ENCODE results near the gene COG8. TPM values are rescaled to one million over a fixed set of nuclear protein-coding genes. Genes with fewer than 3 reads are reported as not detected.
A peak's percentile ranks its signal among the peaks of the same experiment; 100 is the strongest.
"Not testable (repeated sequence)": the region's sequence is repeated elsewhere in the genome, so short reads cannot be mapped to it uniquely, and the experiment has no call there.

Gene COG8
- polyA plus RNA-seq (ENCODE audit: insufficient read depth in 1 of 5, insufficient read length in 5 of 5, low replicate concordance in 1 of 5): 10 to 100 TPM; 22.5 to 33.5 (median 29.0) TPM
- long read RNA-seq, donor 1, full-length matches to known transcripts: 15 of 48 reads
- long read RNA-seq, donor 1, partial matches to known transcripts: 33 of 48 reads
- long read RNA-seq, donor 1, other reads (novel, unspliced or antisense): 0 of 48 reads
- long read RNA-seq, donor 2, full-length matches to known transcripts: 6 of 18 reads
- long read RNA-seq, donor 2, partial matches to known transcripts: 12 of 18 reads
- long read RNA-seq, donor 2, other reads (novel, unspliced or antisense): 0 of 18 reads
- long read RNA-seq, donor 3, full-length matches to known transcripts: 10 of 10 reads
- long read RNA-seq, donor 3, partial matches to known transcripts: 0 of 10 reads
- long read RNA-seq, donor 3, other reads (novel, unspliced or antisense): 0 of 10 reads
- long read RNA-seq, donor 4, full-length matches to known transcripts: 5 of 18 reads
- long read RNA-seq, donor 4, partial matches to known transcripts: 13 of 18 reads
- long read RNA-seq, donor 4, other reads (novel, unspliced or antisense): 0 of 18 reads
- long read RNA-seq, donor 5, full-length matches to known transcripts: 10 of 32 reads
- long read RNA-seq, donor 5, partial matches to known transcripts: 22 of 32 reads
- long read RNA-seq, donor 5, other reads (novel, unspliced or antisense): 0 of 32 reads
- long read RNA-seq, donor 6, full-length matches to known transcripts: 13 of 27 reads
- long read RNA-seq, donor 6, partial matches to known transcripts: 14 of 27 reads
- long read RNA-seq, donor 6, other reads (novel, unspliced or antisense): 0 of 27 reads
- long read RNA-seq, donor 7, partial matches to known transcripts: 52 of 75 reads
- long read RNA-seq, donor 7, other reads (novel, unspliced or antisense): 22 of 75 reads
- long read RNA-seq, donor 8, full-length matches to known transcripts: 3 of 37 reads
- long read RNA-seq, donor 8, partial matches to known transcripts: 22 of 37 reads
- long read RNA-seq, donor 8, other reads (novel, unspliced or antisense): 12 of 37 reads

DNA sequence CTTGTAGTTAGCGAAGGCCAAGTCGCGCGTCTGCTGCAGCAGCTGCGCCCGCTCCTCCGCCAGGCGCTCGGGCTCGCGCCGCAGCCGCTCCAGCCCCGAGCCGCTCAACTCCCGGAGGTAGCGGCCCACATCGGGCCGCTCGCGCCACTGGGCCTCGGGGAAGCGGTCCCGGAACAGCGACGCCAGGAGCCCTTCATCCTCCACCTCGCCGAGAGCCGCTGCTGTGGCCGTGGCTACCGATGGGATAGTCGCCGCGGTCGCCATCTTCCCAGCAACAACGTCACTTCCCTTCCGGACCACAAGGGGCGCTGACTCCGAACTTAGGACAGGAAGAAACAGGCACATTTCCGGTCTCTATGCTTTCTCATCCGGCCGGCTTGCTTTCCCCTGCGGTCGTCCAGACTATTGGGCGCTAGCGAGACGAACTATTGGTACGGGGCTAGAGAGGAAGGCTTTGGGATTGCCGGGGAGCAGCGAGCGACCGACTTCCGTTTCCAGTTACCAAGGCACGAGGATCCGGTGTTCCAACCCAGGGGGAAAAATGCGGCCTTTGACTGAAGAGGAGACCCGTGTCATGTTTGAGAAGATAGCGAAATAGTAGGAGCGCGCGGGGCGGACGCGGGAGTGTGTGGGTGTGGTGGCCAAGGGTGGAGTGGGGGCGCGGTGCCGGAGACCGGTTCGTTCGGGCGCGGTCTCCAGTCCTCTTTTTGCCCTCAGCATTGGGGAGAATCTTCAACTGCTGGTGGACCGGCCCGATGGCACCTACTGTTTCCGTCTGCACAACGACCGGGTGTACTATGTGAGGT is at the start of gene COG8, which contains the start of gene NIP7:
COG8 (minus strand) TSS at position 276 of the 806 bp plus-strand sequence; CDS start at position 264, 12 bp downstream.
NIP7 (plus strand) TSS at position 484 of the 806 bp plus-strand sequence; CDS start at position 542, 58 bp downstream.
- DNase-seq: peak; percentile 93 to 95

- no peak for DNase-seq
Measured at GRCh38 chr16:69386596-69386995, 47.2 kb upstream of the COG8 start.

DNA sequence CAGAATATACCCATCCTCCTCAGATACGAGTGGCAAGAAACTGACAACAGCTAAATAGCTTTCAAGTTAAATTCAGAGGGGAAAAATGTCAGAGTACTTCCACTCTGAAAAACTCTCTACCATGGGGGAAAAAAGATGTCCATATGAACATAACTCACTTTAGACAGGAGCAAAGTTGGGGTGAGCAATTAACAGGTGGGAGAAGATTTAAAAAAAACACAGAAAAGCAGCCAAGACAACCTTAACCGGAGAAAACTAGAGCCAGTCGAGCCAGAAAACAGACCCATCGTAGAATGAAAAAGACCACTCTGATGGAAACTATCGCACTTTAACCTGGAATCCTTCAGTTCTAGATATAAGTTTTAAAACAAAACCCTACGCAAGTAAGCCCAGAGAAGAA is 45.6 kb upstream of the COG8 start:
- no peak for DNase-seq

- DNase-seq: no peak
Measured at GRCh38 chr16:69382421-69382820, 43.1 kb upstream of the COG8 start.

GRCh38 chr16:69381231-69381630 is 41.9 kb upstream of the COG8 start:
- DNase-seq: no peak

GRCh38 chr16:69378760-69379159 is 39.4 kb upstream of the COG8 start:
- no peak for DNase-seq

DNA sequence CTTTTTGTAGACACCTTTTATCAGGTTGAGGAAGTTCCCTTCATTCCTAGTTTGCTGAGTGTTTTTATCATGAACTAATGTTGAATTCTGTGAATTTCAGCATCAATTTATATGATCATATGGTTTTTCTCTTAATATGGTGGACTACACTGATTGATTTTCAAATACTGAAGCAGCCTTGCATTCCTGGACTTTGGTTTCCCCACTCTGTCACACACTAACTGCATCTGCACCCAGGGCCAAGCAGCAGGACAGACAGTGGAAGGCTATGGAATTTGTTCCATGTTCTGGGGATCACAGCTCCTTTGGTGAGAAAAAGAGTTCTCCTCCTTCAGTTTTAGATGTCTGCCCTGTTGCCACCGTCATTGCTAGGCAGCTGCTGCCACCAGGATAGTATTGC is 38.7 kb upstream of the COG8 start:
- DNase-seq: no peak

- DNase-seq: no peak
Measured at GRCh38 chr16:69376393-69377059, 37.2 kb upstream of the COG8 start.

DNA sequence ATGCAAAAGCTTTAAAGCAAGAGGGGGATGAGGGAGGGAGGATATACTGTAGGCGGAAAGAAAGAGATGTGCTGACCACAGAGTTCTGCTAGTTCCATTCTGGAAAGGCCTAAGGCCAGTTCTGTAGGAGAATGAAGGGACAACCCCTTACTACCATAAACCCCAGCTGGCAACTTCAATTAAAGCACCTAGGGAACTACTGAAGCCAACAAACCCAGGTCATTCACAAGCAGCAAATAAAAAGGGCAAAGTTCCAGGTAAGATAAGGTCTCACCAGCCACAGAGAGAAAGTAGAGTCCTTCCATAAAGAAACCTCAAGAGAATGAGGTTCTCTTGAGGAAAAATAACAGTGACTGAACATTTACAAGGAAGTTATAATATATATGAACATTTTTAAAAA is 33.7 kb upstream of the COG8 start:
- no peak for DNase-seq

- DNase-seq: no peak
Measured at GRCh38 chr16:69371564-69371963, 32.2 kb upstream of the COG8 start.

DNA sequence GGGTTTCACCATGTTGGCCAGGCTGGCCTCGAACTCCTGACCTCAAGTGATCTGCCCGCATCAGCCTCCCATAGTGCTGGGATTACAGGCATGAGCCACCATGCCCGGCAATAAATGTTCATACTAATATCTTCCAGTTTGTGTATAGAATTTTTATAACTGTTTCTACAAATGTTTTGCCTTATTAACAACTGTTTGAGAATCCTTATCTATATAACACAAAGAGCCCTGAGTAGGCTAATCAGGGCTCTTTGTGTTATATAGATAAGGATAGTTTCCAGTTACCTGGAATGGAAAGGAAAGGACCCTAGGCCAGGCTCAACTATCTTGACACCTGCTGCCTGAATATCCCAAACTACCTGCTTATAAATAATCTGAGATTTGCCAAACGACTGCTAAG is 29.5 kb upstream of the COG8 start:
- no peak for DNase-seq

- no peak for DNase-seq
Measured at GRCh38 chr16:69367980-69368379, 28.6 kb upstream of the COG8 start.

DNA sequence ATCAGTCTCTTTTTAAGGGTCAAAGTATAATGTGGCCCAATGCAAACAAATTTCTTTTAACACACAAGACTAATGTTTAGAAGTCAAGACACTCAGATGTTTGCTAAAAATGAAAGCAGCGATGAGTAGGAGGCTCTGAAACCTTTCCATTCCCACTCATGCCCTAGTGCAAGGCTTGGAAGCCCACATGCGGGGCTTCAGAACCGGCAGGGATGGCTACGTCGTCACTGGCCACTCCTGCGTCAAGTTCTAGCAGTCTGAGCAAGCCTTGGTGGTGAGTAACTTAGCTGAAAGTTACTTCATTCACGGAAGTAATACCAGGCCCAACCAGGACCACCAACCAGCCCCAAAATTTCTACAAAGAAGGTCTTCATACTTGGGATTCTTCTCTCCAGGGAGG is 27.1 kb upstream of the COG8 start:
- DNase-seq: no peak

DNA sequence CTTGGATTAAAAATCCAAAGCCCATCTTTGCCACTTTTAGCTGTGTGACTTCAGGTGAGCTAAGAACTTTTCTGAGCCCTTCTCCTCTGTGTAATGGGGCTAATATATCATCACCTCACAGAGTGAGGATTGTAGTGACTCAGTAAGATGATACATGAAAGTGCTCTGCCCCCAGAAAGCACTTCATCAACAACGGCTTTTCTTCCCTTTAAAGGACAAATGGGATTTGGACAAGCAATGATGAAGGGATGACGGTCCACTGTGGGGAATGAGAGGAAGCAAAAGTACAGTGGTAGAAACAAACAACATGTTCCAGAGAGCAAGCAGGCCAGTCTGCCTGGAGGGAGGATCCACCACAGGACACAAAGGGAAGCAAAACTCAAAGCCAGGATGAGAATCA is 26.5 kb upstream of the COG8 start:
- no peak for DNase-seq

DNA sequence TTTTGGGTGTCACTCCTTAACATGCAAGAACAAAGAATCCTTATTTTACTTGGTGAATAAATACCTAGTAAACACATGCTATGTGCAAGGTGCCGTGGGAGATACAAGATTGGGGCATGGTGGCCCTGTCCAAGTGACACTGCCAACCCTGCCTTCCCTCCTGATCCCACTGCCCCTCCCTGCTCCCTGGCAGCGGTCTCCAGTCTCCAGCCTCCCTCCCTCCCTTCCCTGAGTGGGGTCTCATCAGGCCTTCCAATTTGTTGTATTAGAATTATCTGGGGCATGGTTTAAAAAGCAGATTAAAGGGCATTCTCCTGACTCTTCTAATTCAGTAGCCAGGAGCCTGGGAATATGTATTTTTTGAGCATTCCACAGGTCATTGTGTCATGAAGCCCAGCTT is 24.7 kb upstream of the COG8 start:
- DNase-seq: no peak

DNA sequence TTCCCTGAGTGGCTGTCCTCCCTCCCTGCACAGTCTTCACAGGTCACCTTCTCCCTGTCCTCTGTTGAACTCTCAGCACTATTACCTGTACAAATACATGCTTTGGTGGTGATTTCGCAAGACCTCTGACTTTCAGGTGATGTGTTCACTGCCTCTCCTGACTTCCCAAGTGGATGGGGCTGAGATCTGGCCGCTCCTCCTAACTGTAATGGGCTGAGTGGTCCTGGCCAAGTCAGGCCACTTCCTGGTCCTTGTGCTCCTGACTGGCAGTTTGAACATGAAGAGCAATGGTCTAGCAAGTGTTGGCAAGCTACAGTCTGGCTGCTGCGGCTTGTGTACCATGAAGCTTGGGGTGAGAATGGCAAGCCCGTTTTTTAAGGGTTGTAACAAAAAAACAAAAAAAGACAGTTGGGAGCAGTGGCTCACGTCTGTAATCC is 23.9 kb upstream of the COG8 start:
- DNase-seq: no peak

DNA sequence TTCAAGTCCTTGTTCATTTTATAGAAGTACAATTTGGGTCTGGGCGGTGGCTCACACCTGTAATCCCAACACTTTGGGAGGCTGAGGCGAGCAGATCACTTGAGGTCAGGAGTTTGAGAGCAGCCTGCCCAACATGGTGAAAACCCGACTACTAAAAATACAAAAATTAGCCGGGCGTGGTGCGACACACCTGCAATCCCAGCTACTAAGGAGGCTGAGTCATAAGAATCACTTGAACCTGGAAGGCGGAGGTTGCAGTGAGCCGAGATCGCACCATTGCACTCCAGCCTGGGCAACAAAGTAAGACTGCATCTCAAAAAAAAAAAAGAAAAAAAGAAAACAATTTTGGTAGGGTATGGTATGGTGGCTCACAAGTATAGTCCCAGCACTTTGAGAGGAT is 20.7 kb upstream of the COG8 start:
- not testable (repeated sequence) for DNase-seq

DNA sequence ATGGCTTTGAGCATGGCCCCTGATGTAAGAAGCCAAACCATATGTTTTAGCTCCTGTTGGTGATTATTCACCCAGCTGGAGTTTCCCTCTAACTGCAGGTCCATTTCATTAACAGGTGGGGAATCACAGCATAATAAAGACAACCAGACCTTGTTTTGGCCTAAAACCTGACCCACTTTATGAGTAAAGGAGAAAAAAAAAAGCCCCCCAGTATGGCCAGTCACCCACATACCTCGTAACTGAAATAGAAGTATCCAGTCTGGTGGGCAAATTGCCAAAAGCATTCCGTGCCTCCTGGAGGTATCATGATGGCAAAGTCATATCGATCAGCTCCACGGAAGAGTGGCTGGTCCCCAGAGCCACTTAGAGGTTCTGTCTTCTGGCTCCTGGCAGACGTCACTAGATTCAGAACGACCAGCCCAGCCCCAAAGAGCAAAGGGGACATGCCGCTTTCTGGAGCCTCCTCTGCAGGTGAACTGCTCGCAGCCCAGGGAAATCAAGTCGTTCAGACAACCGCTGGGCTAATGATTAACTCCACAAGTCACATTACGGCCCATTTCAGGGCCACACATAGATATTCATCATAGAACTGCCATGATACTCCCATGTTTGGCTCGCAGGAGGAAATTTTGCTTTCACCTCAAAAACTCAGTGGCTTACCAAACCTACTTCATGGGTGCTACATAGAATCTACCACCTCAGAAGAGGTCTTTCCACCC is 12.1 kb upstream of the COG8 start, which contains the start of gene TMED6:
TMED6 (minus strand) TSS at position 478 of the 719 bp plus-strand sequence; CDS start at position 445, 33 bp downstream.
- no peak for DNase-seq

- no peak for DNase-seq
Measured at GRCh38 chr16:69350536-69351133, 11.3 kb upstream of the COG8 start.
